Suprapubic skin (tissue), 4 donors: ENCODE data around the gene FUT1. TPM values are rescaled to one million over a fixed set of nuclear protein-coding genes. Genes with fewer than 3 reads are reported as not detected.

Experiments
- DNase-seq, 2 donors: peaks; one replicate each; pipeline ENCODE4 v3.0.0-alpha.2; 2019; ENCODE audit warnings: low spot score in 2 of 2
- H3K27ac ChIP-seq: fragments of 200-600 bp; sonication (generic); one replicate; pipeline ENCODE4 v1.5.1; 2019
- H3K27me3 ChIP-seq: fragments of 200-600 bp; sonication (generic); one replicate; pipeline ENCODE4 v1.5.1; 2019
- H3K36me3 ChIP-seq: fragments of 200-600 bp; sonication (generic); one replicate; pipeline ENCODE4 v1.5.1; 2019
- H3K4me1 ChIP-seq: fragments of 200-600 bp; sonication (generic); one replicate; pipeline ENCODE4 v1.5.1; 2019
- H3K4me3 ChIP-seq: fragments of 200-600 bp; sonication (generic); one replicate; pipeline ENCODE4 v1.5.1; 2019; ENCODE audit warnings: mild to moderate bottlenecking
- H3K9me3 ChIP-seq: fragments of 200-600 bp; sonication (generic); one replicate; pipeline ENCODE4 v1.5.1; 2019
- CTCF ChIP-seq, 2 donors: fragments of 200-600 bp in 1 of 2; fragments of 450-650 bp in 1 of 2; sonication (generic) in 1 of 2; IDR thresholded peaks; one replicate each; pipeline ENCODE4 v1.5.1; 2016 to 2019; ENCODE audit warnings: antibody characterized with exemption in 2 of 2, mild to moderate bottlenecking in 1 of 2, moderate library complexity in 1 of 2
- EP300 ChIP-seq: sonication (generic); formaldehyde crosslinking; IDR thresholded peaks from one replicate; pipeline ENCODE4 v1.6.1; 2017; ENCODE audit warnings: antibody characterized with exemption
- POLR2A ChIP-seq, 2 donors: fragments of 450-650 bp; IDR thresholded peaks; one replicate each; pipeline ENCODE4 v1.6.1; 2017; ENCODE audit warnings: antibody characterized with exemption in 2 of 2, mild to moderate bottlenecking in 2 of 2, moderate library complexity in 2 of 2
- POLR2AphosphoS5 ChIP-seq, 3 donors: sonication (generic); formaldehyde crosslinking; IDR thresholded peaks; one replicate each; pipeline ENCODE4 v1.6.1; 2017; ENCODE audit warnings: antibody characterized with exemption in 3 of 3
- WGBS: methylation state at CpG from one replicate; pipeline ENCODE4 v1.1.5; 2018; 5-methylcytosine and 5-hydroxymethylcytosine counted together
- total RNA-seq, 4 donors: library from RNA; depleted of rRNA; stranded (reverse); fragments of >200 nt; gene quantifications; one replicate each; pipeline ENCODE4 v1.1.0, GENCODE V29; 2016

FUT1 gene
- total RNA-seq, 4 donors from 2014 or later, result 1.2 to 3.9 (median 2.6) TPM

DNA sequence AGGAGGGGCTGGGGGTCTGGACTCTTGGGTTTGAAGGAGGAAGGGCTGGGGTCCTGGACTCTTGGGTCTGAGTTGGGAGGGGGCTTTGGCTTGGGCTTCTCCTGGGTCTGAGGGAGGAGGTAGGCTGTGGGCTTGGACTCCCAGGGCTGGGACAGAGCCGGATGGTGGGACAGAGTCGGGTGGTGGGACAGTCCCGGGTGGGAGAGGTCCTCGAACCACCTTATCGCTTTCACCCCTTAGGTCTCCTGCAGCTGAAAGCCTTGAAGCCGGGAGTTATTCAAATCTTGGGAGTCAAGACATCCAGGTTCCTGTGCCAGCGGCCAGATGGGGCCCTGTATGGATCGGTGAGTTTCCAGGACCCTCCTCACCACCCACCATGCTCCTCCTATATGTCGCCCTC, 4.2 kb upstream of the FUT1 start:
- Histone ChIP-seq H3K9me3 (no peaks in the 10 kb centered on the region), H3K27me3 (peaks cover 3% of the 10 kb centered on the region), H3K4me1 (peaks cover 20% of the 10 kb centered on the region), H3K27ac (no peak overlapping the region), H3K4me3 (no peak overlapping the region), H3K36me3 (no peaks in the 10 kb centered on the region)
- WGBS, result 73% methylated on average over 3 of the region's 9 CpGs
- TF ChIP-seq POLR2A (IDR thresholded peaks at IDR 0.05), result no peak
- no peak for TF ChIP-seq POLR2AphosphoS5 (IDR thresholded peaks at IDR 0.05)
- no peak for TF ChIP-seq CTCF (IDR thresholded peaks at IDR 0.05)
- no peak for DNase-seq

- H3K27ac ChIP-seq, result no peak overlapping the region
- no peak overlapping the region for H3K4me3 ChIP-seq
- DNase-seq, result no peak
- TF ChIP-seq POLR2A (IDR thresholded peaks at IDR 0.05) (no peak), CTCF (IDR thresholded peaks at IDR 0.05) (no peak), EP300 (no peak), POLR2AphosphoS5 (IDR thresholded peaks at IDR 0.05) (no peak)
- H3K36me3 ChIP-seq, result no peaks in the 10 kb centered on the region
- H3K4me1 ChIP-seq, result peaks cover 21% of the 10 kb centered on the region
- 92% methylated on average over 2 of the region's 11 CpGs for WGBS
- H3K9me3 ChIP-seq, result no peaks in the 10 kb centered on the region
- peaks cover 3% of the 10 kb centered on the region for H3K27me3 ChIP-seq
Measured at GRCh38 chr19:48756212-48756611, 3.8 kb upstream of the FUT1 start.

DNA sequence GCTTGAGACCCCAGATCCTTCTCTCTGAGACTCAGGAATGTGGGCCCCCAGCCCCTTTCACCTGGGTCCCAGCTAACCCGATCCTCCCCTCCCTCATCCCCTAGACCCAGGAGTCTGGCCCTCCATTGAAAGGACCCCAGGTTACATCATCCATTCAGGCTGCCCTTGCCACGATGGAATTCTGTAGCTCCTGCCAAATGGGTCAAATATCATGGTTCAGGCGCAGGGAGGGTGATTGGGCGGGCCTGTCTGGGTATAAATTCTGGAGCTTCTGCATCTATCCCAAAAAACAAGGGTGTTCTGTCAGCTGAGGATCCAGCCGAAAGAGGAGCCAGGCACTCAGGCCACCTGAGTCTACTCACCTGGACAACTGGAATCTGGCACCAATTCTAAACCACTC, 3.3 kb upstream of the FUT1 start:
- no peaks in the 10 kb centered on the region for H3K36me3 ChIP-seq
- H3K9me3 ChIP-seq, result no peaks in the 10 kb centered on the region
- H3K27ac ChIP-seq, result no peak overlapping the region
- no peak overlapping the region for H3K4me3 ChIP-seq
- peaks cover 21% of the 10 kb centered on the region for H3K4me1 ChIP-seq
- peaks cover under 1% of the 10 kb centered on the region for H3K27me3 ChIP-seq
- DNase-seq, result no peak
- no peak for TF ChIP-seq CTCF (IDR thresholded peaks at IDR 0.05)
- 60% methylated on average over 3 of the region's 5 CpGs for WGBS

GRCh38 chr19:48755084-48755641, 2.7 kb upstream of the FUT1 start, which contains the start of gene FGF21:
Gene FGF21, plus strand, starts transcription at chr19:48755524. Its CDS starts 713 bp downstream, at chr19:48756237.
- H3K27ac ChIP-seq, result no peak within 1 kb of the TSS
- TF ChIP-seq POLR2A (IDR thresholded peaks at IDR 0.05), result no peak
- TF ChIP-seq CTCF (IDR thresholded peaks at IDR 0.05), result no peak
- no peak for TF ChIP-seq POLR2AphosphoS5 (IDR thresholded peaks at IDR 0.05)
- no peak for TF ChIP-seq EP300
- 83% methylated on average over 1 of the region's 4 CpGs for WGBS

DNA sequence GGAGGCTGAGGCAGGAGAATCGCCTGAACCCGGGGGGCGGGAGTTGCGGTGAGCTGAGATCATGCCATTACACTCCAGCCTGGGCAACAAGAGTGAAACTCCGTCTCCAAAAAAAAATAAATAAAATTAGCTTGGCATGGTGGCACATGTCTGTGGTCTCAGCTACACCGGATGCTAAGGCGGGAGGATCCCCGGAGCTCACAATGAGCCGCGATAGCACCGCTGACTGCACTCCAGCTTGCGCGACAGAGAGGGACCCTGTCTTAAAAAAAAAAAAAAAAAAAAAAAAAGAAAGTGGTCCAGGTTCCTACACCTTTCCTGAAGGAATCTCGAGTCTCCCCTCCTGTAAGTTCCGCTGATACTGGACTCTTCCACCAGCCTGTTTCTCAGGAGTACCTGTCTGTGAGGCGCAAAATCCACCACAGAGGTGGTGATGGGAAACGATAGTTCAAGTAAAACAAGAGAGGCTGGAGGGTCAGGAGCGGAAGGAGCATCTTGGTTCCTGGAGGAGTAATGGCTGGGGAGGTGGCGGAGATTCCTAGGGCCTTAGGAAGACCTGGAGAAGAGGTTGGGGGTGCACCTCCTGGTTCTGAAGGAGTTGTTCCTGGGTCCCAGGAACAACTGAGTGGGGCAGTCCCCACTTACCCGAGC, 471 bp downstream of the FUT1 start:
- Histone ChIP-seq H3K27ac (peak overlapping the region; percentile 22), H3K36me3 (peaks cover 9% of the 10 kb centered on the region), H3K4me1 (peaks cover 19% of the 10 kb centered on the region), H3K27me3 (no peaks in the 10 kb centered on the region), H3K4me3 (peak overlapping the region; percentile 49), H3K9me3 (no peaks in the 10 kb centered on the region)
- 14% methylated on average over 19 of the region's 20 CpGs for WGBS
- no peak for TF ChIP-seq POLR2A (IDR thresholded peaks at IDR 0.05)
- TF ChIP-seq CTCF (IDR thresholded peaks at IDR 0.05), result no peak
- TF ChIP-seq EP300, result no peak
- TF ChIP-seq POLR2AphosphoS5 (IDR thresholded peaks at IDR 0.05), result no peak
- DNase-seq, result no peak

More at GRCh38 chr19:48755084-48755641, 2.7 kb upstream of the FUT1 start, which contains the start of gene FGF21:
- H3K9me3 ChIP-seq, result no peaks in the 10 kb centered on the region
- H3K4me1 ChIP-seq, result peaks cover 19% of the 10 kb centered on the region
- H3K4me3 ChIP-seq, result no peak within 1 kb of the TSS
- H3K27me3 ChIP-seq, result no peaks in the 10 kb centered on the region
- DNase-seq, result no peak
- H3K36me3 ChIP-seq, result peaks cover 4% of the 10 kb centered on the region
